Measurements from ENCODE around the gene ACTN4. TPM values are rescaled to one million over a fixed set of nuclear protein-coding genes. Genes with fewer than 3 reads are reported as not detected.
A peak's percentile ranks its signal among the peaks of the same experiment; 100 is the strongest.

The ACTN4 gene
- total and polyA plus RNA-seq, 2 experiments from 2014 or later: 59.3 to 321 TPM

- no peaks in the 10 kb centered on the region for H3K9me3 ChIP-seq (ENCODE audit: low read depth)
- peak overlapping the region; percentile 22 for H3K4me2 ChIP-seq
- H3K4me1 ChIP-seq (ENCODE audit: insufficient read depth): peaks cover 80% of the 10 kb centered on the region
- 76% methylated on average over 8 of the region's 8 CpGs for WGBS (ENCODE audit: low lambda C conversion rate, missing lambda C conversion rate)
- DNase-seq (ENCODE audit: low spot score): peak; percentile 51
- peak overlapping the region; percentile 85 for H3K27ac ChIP-seq
- H4K20me1 ChIP-seq (ENCODE audit: insufficient read depth, poor library complexity, severe bottlenecking): peaks cover 34% of the 10 kb centered on the region
- no peak overlapping the region for H3K4me3 ChIP-seq
- no peaks in the 10 kb centered on the region for H3K36me3 ChIP-seq (replicated peaks; ENCODE audit: insufficient read depth, low read depth)
- no peaks in the 10 kb centered on the region for H3K27me3 ChIP-seq
- H3K9me2 ChIP-seq (replicated peaks; ENCODE audit: insufficient read depth): no peaks in the 10 kb centered on the region
- peaks cover 86% of the 10 kb centered on the region for H3K79me2 ChIP-seq
- TF ChIP-seq EZH2phosphoT487 (IDR thresholded peaks at IDR 0.05; ENCODE audit: low read depth, severe bottlenecking, unreplicated experiment): no peak
- no peak for TF ChIP-seq EZH2 (IDR thresholded peaks at IDR 0.05; ENCODE audit: borderline replicate concordance)
- no peak for TF ChIP-seq CTCF (IDR thresholded peaks at IDR 0.05; ENCODE audit: poor library complexity)
- H2AFZ ChIP-seq: no peak overlapping the region
Observed at GRCh38 chr19:38657633-38658222, 10.3 kb downstream of the ACTN4 start.

GRCh38 chr19:38658462-38659306 lies 11.2 kb downstream of the ACTN4 start:
- no peak overlapping the region for H2AFZ ChIP-seq
- H3K4me3 ChIP-seq: no peak overlapping the region
- H3K4me2 ChIP-seq: peak overlapping the region; percentile 59
- no peaks in the 10 kb centered on the region for H3K9me2 ChIP-seq (replicated peaks; ENCODE audit: insufficient read depth)
- H4K20me1 ChIP-seq (ENCODE audit: insufficient read depth, poor library complexity, severe bottlenecking): peaks cover 29% of the 10 kb centered on the region
- TF ChIP-seq EZH2phosphoT487 (IDR thresholded peaks at IDR 0.05; ENCODE audit: low read depth, severe bottlenecking, unreplicated experiment): no peak
- no peak for TF ChIP-seq CTCF (IDR thresholded peaks at IDR 0.05; ENCODE audit: poor library complexity)
- no peak for TF ChIP-seq EZH2 (IDR thresholded peaks at IDR 0.05; ENCODE audit: borderline replicate concordance)
- no peaks in the 10 kb centered on the region for H3K36me3 ChIP-seq (replicated peaks; ENCODE audit: insufficient read depth, low read depth)
- WGBS (ENCODE audit: low lambda C conversion rate, missing lambda C conversion rate): 39% methylated on average over 14 of the region's 15 CpGs
- peaks cover 80% of the 10 kb centered on the region for H3K4me1 ChIP-seq (ENCODE audit: insufficient read depth)
- H3K27ac ChIP-seq: peak overlapping the region; percentile 85
- no peaks in the 10 kb centered on the region for H3K27me3 ChIP-seq
- H3K79me2 ChIP-seq: peaks cover 91% of the 10 kb centered on the region
- peak; percentile 92 for DNase-seq (ENCODE audit: low spot score)
- no peaks in the 10 kb centered on the region for H3K9me3 ChIP-seq (ENCODE audit: low read depth)

- Histone ChIP-seq H3K4me1 (ENCODE audit: insufficient read depth) (peaks cover 80% of the 10 kb centered on the region), H4K20me1 (ENCODE audit: insufficient read depth, poor library complexity, severe bottlenecking) (peaks cover 30% of the 10 kb centered on the region), H3K27ac (peak overlapping the region; percentile 85), H3K9me3 (ENCODE audit: low read depth) (no peaks in the 10 kb centered on the region), H3K27me3 (no peaks in the 10 kb centered on the region), H3K79me2 (peaks cover 92% of the 10 kb centered on the region), H3K4me2 (peak overlapping the region; percentile 25), H3K36me3 (replicated peaks; ENCODE audit: insufficient read depth, low read depth) (no peaks in the 10 kb centered on the region), H3K4me3 (no peak overlapping the region), H2AFZ (no peak overlapping the region), H3K9me2 (replicated peaks; ENCODE audit: insufficient read depth) (no peaks in the 10 kb centered on the region)
- WGBS (ENCODE audit: low lambda C conversion rate, missing lambda C conversion rate): 84% methylated on average over 9 of the region's 9 CpGs
- DNase-seq (ENCODE audit: low spot score): no peak
- TF ChIP-seq EZH2 (IDR thresholded peaks at IDR 0.05; ENCODE audit: borderline replicate concordance) (no peak), EZH2phosphoT487 (IDR thresholded peaks at IDR 0.05; ENCODE audit: low read depth, severe bottlenecking, unreplicated experiment) (no peak), CTCF (IDR thresholded peaks at IDR 0.05; ENCODE audit: poor library complexity) (no peak)
Observed at GRCh38 chr19:38660724-38661123, 13.3 kb downstream of the ACTN4 start.

Data from hepatocyte (in vitro differentiated cells).